HL-60 (cell line): ENCODE data around the gene APBA2.

Experiments
- CTCF ChIP-seq: IDR thresholded peaks from one replicate; pipeline ENCODE4 v1.5.1; 2011; ENCODE audit warnings: low read length, control low read depth, inconsistent platforms; ENCODE audit not compliant: insufficient read depth
- GABPA ChIP-seq: IDR thresholded peaks from 2 replicates; pipeline ENCODE4 v1.6.1; 2012; ENCODE audit warnings: low read depth
- REST ChIP-seq: IDR thresholded peaks from 2 replicates; pipeline ENCODE4 v1.6.1; 2012; ENCODE audit warnings: low read depth; ENCODE audit not compliant: insufficient replicate concordance
- SPI1 ChIP-seq: IDR thresholded peaks from 2 replicates; pipeline ENCODE4 v1.6.1; 2012; ENCODE audit warnings: low read depth, mild to moderate bottlenecking, borderline replicate concordance

GRCh38 chr15:28983432-28984311 lies 97.9 kb downstream of the APBA2 start:
- TF ChIP-seq CTCF = no peak
- TF ChIP-seq GABPA = no peak
- TF ChIP-seq REST = no peak
- no peak for TF ChIP-seq SPI1
